GM12875 (cell line): ENCODE results near the gene SHISA8.

Source experiments
- H3K4me3 ChIP-seq: one replicate; pipeline ENCODE4 v1.5.1; 2011; ENCODE audit warnings: low read depth, low read length, control low read depth
- CTCF ChIP-seq: IDR thresholded peaks from 2 replicates; pipeline ENCODE4 v1.5.1; 2011; ENCODE audit warnings: low read depth, mild to moderate bottlenecking, control low read depth, inconsistent platforms, low read length, moderate library complexity, borderline replicate concordance; ENCODE audit not compliant: insufficient read depth

Gene SHISA8

GRCh38 chr22:41892721-41893120 lies 22.2 kb downstream of the SHISA8 start:
- no peak for TF ChIP-seq CTCF

GRCh38 chr22:41891407-41891806 lies 23.5 kb downstream of the SHISA8 start:
- TF ChIP-seq CTCF: no peak
- no peak overlapping the region for H3K4me3 ChIP-seq

More at GRCh38 chr22:41892721-41893120, 22.2 kb downstream of the SHISA8 start:
- no peak overlapping the region for H3K4me3 ChIP-seq

- no peak for TF ChIP-seq CTCF
- no peak overlapping the region for H3K4me3 ChIP-seq
Measured at GRCh38 chr22:41888627-41889200, 26.2 kb downstream of the SHISA8 start.

GRCh38 chr22:41885516-41885915 lies 29.4 kb downstream of the SHISA8 start:
- no peak for TF ChIP-seq CTCF
- no peak overlapping the region for H3K4me3 ChIP-seq

- TF ChIP-seq CTCF: no peak
Measured at GRCh38 chr22:41885116-41885515, 29.8 kb downstream of the SHISA8 start.

GRCh38 chr22:41883400-41883799 lies 31.5 kb downstream of the SHISA8 start:
- H3K4me3 ChIP-seq: no peak overlapping the region
- TF ChIP-seq CTCF: no peak

More at GRCh38 chr22:41885116-41885515, 29.8 kb downstream of the SHISA8 start:
- no peak overlapping the region for H3K4me3 ChIP-seq

GRCh38 chr22:41880653-41881052 lies 34.2 kb downstream of the SHISA8 start:
- TF ChIP-seq CTCF: no peak
- H3K4me3 ChIP-seq: no peak overlapping the region
